Right renal pelvis (tissue), 4 donors: ENCODE results near the gene ATG2B. TPM values are rescaled to one million over a fixed set of nuclear protein-coding genes. Genes with fewer than 3 reads are reported as not detected.
A peak's percentile ranks its signal among the peaks of the same experiment; 100 is the strongest.
"Not testable (repeated sequence)": the region's sequence is repeated elsewhere in the genome, so short reads cannot be mapped to it uniquely, and the experiment has no call there.

Experiments
- DNase-seq, 4 donors: peaks; one replicate each; pipeline ENCODE4 v3.0.0-alpha.2; 2013; ENCODE audit warnings: low read depth in 4 of 4, low spot score in 3 of 4, missing footprints in 1 of 4
- polyA plus RNA-seq, 4 donors: library from polyadenylated mRNA; unstranded; fragments of 120-200 nt; gene quantifications; one replicate each; pipeline ENCODE4 v1.2.1, GENCODE V29; 2013; ENCODE audit not compliant: insufficient read length in 4 of 4

Gene ATG2B
- polyA plus RNA-seq, 4 donors, result 24.4 to 31.4 (median 25.7) TPM

- DNase-seq, result no peak
Observed at GRCh38 chr14:96376093-96376492, 13.0 kb upstream of the ATG2B start.

DNA sequence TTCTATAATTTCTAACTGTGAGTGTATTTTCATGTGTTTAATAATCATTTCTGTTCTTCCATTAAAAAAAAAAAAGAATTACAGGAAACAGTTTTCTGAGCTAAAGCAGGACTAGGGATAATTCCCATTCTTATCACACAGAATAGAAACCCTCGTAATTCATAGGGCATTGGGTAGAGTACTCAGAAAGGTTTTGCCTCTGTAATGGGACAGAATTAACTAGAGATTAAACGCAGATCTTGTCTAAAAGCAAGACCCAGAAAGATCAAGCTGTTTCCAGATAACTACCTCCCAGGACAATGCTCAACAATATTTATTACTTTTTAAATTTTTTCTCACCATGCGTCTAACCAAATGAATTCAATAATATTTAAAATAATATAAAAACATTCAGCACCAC, 10.4 kb upstream of the ATG2B start:
- no peak for DNase-seq

- no peak for DNase-seq
Observed at GRCh38 chr14:96370528-96370927, 7.4 kb upstream of the ATG2B start.

- no peak for DNase-seq
Observed at GRCh38 chr14:96368534-96368933, 5.4 kb upstream of the ATG2B start.

- DNase-seq, result no peak
Observed at GRCh38 chr14:96364962-96365361, 1.8 kb upstream of the ATG2B start.

GRCh38 chr14:96363751-96364336, 703 bp upstream of the ATG2B start:
- peak in 3 of 4 donors; percentile 18 to 25 (median 20) for DNase-seq

- DNase-seq, result peak in 3 of 4 donors; percentile 18 to 23 (median 20)
Observed at GRCh38 chr14:96362071-96362964, 823 bp downstream of the ATG2B start.

DNA sequence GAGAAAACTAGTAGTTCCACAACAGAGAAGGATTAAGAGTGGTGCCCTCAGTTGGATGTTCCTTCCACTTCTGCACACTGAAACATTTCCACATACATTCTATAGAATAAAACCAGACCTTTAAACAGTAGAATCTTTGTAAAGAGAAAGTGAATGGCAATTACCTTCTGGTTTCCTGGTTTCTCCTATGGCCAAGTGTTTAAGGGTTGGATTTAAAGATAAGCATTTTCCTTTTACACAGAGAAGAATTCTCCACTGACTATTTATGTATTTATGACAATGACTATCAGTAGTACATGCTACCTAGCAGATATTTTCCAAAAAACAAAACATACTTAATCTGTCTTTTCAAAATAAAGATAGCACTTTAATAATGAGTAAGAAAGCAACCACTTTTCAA, 3.2 kb downstream of the ATG2B start:
- DNase-seq, result no peak

- DNase-seq, result no peak
Observed at GRCh38 chr14:96357216-96357615, 5.9 kb downstream of the ATG2B start.

DNA sequence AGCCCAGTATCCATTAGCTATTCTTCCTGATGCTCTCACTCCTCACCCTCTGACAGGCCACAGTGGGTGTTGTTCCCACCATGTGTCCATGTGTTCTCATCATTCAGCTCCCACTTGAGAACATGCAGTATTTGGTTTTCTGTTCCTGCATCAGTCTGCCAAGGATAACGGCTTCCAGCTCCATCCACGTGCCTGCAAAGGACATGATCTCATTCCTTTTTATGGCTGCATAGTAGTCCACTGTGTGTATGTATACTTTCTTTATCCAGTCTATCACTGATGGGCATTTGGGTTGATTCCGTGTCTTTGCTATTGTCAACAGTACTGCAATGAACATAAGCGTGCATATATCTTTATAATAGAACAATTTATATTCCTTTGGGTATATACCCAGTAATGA, 8.9 kb downstream of the ATG2B start:
- no peak for DNase-seq

GRCh38 chr14:96352708-96353107, 10.4 kb downstream of the ATG2B start:
- DNase-seq, result no peak

DNA sequence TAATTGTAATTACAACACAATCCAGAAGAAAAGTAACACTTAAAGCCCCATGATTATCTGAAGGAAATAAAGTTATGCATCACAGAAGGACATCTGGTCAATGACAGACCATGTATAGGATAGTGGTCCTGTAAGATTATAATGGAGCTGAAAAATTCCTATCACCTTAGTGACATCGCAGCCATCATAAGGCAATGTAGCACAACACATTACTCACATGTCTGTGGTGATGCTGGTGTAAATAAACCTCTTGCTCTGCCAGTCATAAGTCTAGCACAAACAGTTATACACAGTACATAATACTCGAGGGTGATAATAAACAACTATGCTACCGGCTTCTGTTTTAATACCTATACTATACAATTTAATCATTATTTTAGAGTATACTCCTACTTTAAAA, 11.2 kb downstream of the ATG2B start:
- no peak for DNase-seq

GRCh38 chr14:96349286-96350075, 13.7 kb downstream of the ATG2B start:
- DNase-seq, result no peak

DNA sequence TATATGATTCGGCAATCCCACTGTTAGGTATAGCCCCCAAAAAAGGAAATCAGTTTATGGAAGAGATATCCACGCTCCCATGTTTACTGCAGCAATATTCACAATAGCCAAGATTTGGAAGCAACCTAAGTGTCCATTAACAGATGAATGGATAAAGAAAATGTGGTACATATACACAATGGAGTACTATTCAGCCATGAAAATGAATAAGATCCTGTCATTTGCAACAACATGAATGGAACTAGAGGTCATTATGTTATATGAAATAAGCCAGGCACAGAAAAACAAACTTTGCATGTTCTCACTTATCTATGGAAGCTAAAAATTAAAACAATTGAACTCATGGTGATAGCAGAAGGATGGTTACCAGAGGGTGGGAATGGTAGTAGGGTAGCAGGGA, 15.2 kb downstream of the ATG2B start:
- DNase-seq, result not testable (repeated sequence)

DNA sequence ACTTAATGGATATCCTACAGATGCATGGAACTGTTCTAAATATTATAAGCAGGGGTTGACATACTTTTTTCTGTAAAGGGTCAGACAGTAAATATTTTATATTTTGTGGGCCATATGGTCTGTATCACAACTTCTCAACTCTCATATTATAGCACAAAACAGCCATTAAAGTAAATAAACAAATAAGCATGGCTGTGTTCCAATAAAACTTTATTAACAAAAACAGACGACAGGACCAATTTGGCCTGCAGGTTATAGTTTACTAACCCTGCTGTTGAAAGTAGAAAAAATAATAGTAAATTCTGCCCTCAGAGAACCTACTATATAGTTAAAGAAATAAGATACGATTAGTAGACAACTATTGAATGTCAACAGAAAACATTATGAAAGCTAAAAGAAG, 17.5 kb downstream of the ATG2B start:
- no peak for DNase-seq

GRCh38 chr14:96341323-96341722, 21.8 kb downstream of the ATG2B start:
- DNase-seq, result no peak

- DNase-seq, result no peak
Observed at GRCh38 chr14:96338551-96338950, 24.6 kb downstream of the ATG2B start.

GRCh38 chr14:96324219-96324618, 38.9 kb downstream of the ATG2B start:
- DNase-seq, result no peak

GRCh38 chr14:96320605-96321004, 42.5 kb downstream of the ATG2B start:
- no peak for DNase-seq

GRCh38 chr14:96318836-96319235, 44.3 kb downstream of the ATG2B start:
- DNase-seq, result no peak

DNA sequence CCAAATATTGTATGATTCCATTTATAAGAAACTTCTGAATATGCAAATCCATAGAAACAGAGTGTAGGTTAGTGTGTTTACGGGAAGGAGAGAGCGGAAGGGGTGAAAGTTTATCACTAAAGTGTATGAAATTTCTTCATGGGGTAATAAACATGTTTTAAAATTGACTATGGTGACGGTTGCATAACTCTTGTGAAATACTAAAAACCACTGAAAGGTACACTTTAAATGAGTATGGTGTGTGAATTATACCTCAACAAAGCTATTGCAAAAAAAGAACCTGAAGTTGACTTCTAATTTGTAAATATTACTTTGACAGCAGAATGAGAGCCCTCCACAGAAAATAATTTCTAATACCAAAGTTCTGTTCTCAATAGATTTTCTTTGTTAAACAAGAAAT, 47.1 kb downstream of the ATG2B start:
- DNase-seq, result no peak
